C4-2B (cell line): ENCODE data around the gene GART.
A peak's percentile ranks its signal among the peaks of the same experiment; 100 is the strongest.
"Not testable (repeated sequence)": the region's sequence is repeated elsewhere in the genome, so short reads cannot be mapped to it uniquely, and the experiment has no call there.

Experiments
- H3K27ac ChIP-seq: fragments of 450-650 bp; 2 replicates; pipeline ENCODE4 v1.5.1; 2017
- CTCF ChIP-seq: fragments of 450-650 bp; conservative IDR thresholded peaks from 2 replicates; pipeline ENCODE4 v1.5.1; 2017; ENCODE audit warnings: mild to moderate bottlenecking
- ZFX ChIP-seq: fragments of 450-650 bp; IDR thresholded peaks from 2 replicates; pipeline ENCODE4 v1.6.1; 2017

GART gene

GRCh38 chr21:33478182-33478581 is 63.7 kb downstream of the GART start:
- no peak for TF ChIP-seq ZFX
- no peak for TF ChIP-seq CTCF
- peak overlapping the region; percentile 96 for H3K27ac ChIP-seq

- H3K27ac ChIP-seq: no peak overlapping the region
- TF ChIP-seq CTCF (no peak), ZFX (no peak)
Measured at GRCh38 chr21:33477066-33477465, 64.9 kb downstream of the GART start.

- no peak overlapping the region for H3K27ac ChIP-seq
- TF ChIP-seq CTCF (no peak), ZFX (no peak)
Measured at GRCh38 chr21:33473344-33473743, 68.6 kb downstream of the GART start.

GRCh38 chr21:33470701-33471100 is 71.2 kb downstream of the GART start:
- TF ChIP-seq CTCF (no peak), ZFX (no peak)
- H3K27ac ChIP-seq: no peak overlapping the region

- not testable (repeated sequence) for H3K27ac ChIP-seq
Measured at GRCh38 chr21:33469183-33469582, 72.7 kb downstream of the GART start.

GRCh38 chr21:33461538-33462250 is 80.2 kb downstream of the GART start:
- TF ChIP-seq CTCF: no peak
- no peak for TF ChIP-seq ZFX
- no peak overlapping the region for H3K27ac ChIP-seq

GRCh38 chr21:33458861-33459260 is 83.1 kb downstream of the GART start:
- TF ChIP-seq ZFX: no peak
- no peak for TF ChIP-seq CTCF
- H3K27ac ChIP-seq: no peak overlapping the region

- H3K27ac ChIP-seq: no peak overlapping the region
- TF ChIP-seq ZFX (no peak), CTCF (no peak)
Measured at GRCh38 chr21:33455686-33456446, 86.1 kb downstream of the GART start.
